CD14-positive monocyte (primary cell): ENCODE data around the gene BUD31. TPM values are rescaled to one million over a fixed set of nuclear protein-coding genes. Genes with fewer than 3 reads are reported as not detected.

Experiments used
- DNase-seq, 3 donors: peaks; one replicate each; pipeline ENCODE4 v3.0.0-alpha.2; 2011 to 2022
- H2AFZ ChIP-seq: 2 replicates; pipeline ENCODE4 v1.6.0; 2012; ENCODE audit warnings: mild to moderate bottlenecking, low read depth, low read length, inconsistent platforms; ENCODE audit not compliant: insufficient read depth, poor library complexity, severe bottlenecking
- H3K27ac ChIP-seq, 2 donors: 1 replicate in 1 of 2; 2 replicates in 1 of 2; pipeline ENCODE4 v1.5.1; 2012 to 2013; ENCODE audit warnings: low read length in 2 of 2, control low read depth in 1 of 2, inconsistent platforms in 1 of 2, low read depth in 1 of 2, mild to moderate bottlenecking in 1 of 2
- H3K27me3 ChIP-seq, 2 donors: one replicate each; pipeline versions ENCODE4 v1.6.0 to v1.6.1; 2011 to 2013; ENCODE audit warnings: low read length in 2 of 2; ENCODE audit not compliant: control insufficient read depth in 2 of 2, insufficient read depth in 2 of 2
- H3K36me3 ChIP-seq, 2 donors: replicated peaks in 1 of 2; 1 replicate in 1 of 2; 2 replicates in 1 of 2; pipeline versions ENCODE4 v1.5.1 to v1.6.1; 2012 to 2013; ENCODE audit warnings: low read length in 2 of 2, control low read depth in 1 of 2, inconsistent platforms in 1 of 2, mild to moderate bottlenecking in 1 of 2; ENCODE audit not compliant: insufficient read depth in 2 of 2, control insufficient read depth in 1 of 2
- H3K4me1 ChIP-seq, 2 donors: 1 replicate in 1 of 2; 2 replicates in 1 of 2; pipeline versions ENCODE4 v1.5.1 to v1.6.1; 2012 to 2013; ENCODE audit warnings: low read length in 2 of 2, control low read depth in 1 of 2, inconsistent platforms in 1 of 2, mild to moderate bottlenecking in 1 of 2, moderate library complexity in 1 of 2; ENCODE audit not compliant: insufficient read depth in 2 of 2, control insufficient read depth in 1 of 2
- H3K4me2 ChIP-seq: replicated peaks from 2 replicates; pipeline ENCODE3; 2012; ENCODE audit warnings: low read length, moderate library complexity, mild to moderate bottlenecking; ENCODE audit not compliant: poor library complexity, severe bottlenecking; ENCODE audit errors: extremely low read depth
- H3K4me3 ChIP-seq, 3 experiments: fragments of 200-600 bp in 1 of 3; sonication (generic) in 1 of 3; replicated peaks in 1 of 3; 1 replicate in 2 of 3; 2 replicates in 1 of 3; pipeline ENCODE4 v1.5.1; 2011 to 2013; ENCODE audit warnings: low read length in 3 of 3, mild to moderate bottlenecking in 3 of 3, control low read depth in 2 of 3, low read depth in 2 of 3, inconsistent platforms in 1 of 3, moderate library complexity in 1 of 3
- H3K79me2 ChIP-seq: 2 replicates; pipeline ENCODE4 v1.6.0; 2012; ENCODE audit warnings: mild to moderate bottlenecking, control low read depth, inconsistent platforms, low read length, moderate library complexity; ENCODE audit not compliant: insufficient read depth
- H3K9ac ChIP-seq: 2 replicates; pipeline ENCODE4 v1.6.0; 2017; ENCODE audit warnings: low read length, mild to moderate bottlenecking; ENCODE audit not compliant: insufficient read depth, poor library complexity, severe bottlenecking
- H3K9me3 ChIP-seq, 2 donors: replicated peaks in 1 of 2; 1 replicate in 1 of 2; 2 replicates in 1 of 2; pipeline versions ENCODE4 v1.5.1 to v1.6.1; 2012 to 2013; ENCODE audit warnings: low read length in 2 of 2, control low read depth in 1 of 2; ENCODE audit not compliant: control insufficient read depth in 1 of 2, insufficient read depth in 1 of 2
- H4K20me1 ChIP-seq: 2 replicates; pipeline ENCODE4 v1.6.0; 2012; ENCODE audit warnings: mild to moderate bottlenecking, low read length, control low read depth, moderate library complexity; ENCODE audit not compliant: insufficient read depth
- H3K27ac Mint-ChIP-seq, 7 donors: one replicate each; pipeline ENCODE4 v1.8.0; 2020; ENCODE audit warnings: mild to moderate bottlenecking in 7 of 7, mixed read lengths in 7 of 7, moderate library complexity in 6 of 7, inconsistent platforms in 2 of 7
- H3K27me3 Mint-ChIP-seq, 3 donors: one replicate each; pipeline ENCODE4 v1.8.0; 2021 to 2022; ENCODE audit warnings: low read depth in 3 of 3, mild to moderate bottlenecking in 3 of 3, mixed read lengths in 3 of 3, moderate library complexity in 3 of 3, inconsistent platforms in 1 of 3
- H3K36me3 Mint-ChIP-seq, 2 donors: one replicate each; pipeline ENCODE4 v1.8.0; 2020; ENCODE audit warnings: mixed read lengths in 2 of 2, inconsistent platforms in 1 of 2, mild to moderate bottlenecking in 1 of 2
- H3K4me1 Mint-ChIP-seq: one replicate; pipeline ENCODE4 v1.8.0; 2020; ENCODE audit warnings: mild to moderate bottlenecking, mixed read lengths
- H3K4me3 Mint-ChIP-seq, 2 donors: one replicate each; pipeline ENCODE4 v1.8.0; 2020; ENCODE audit warnings: mild to moderate bottlenecking in 2 of 2, mixed read lengths in 2 of 2, moderate library complexity in 1 of 2
- H3K9me3 Mint-ChIP-seq, 7 donors: one replicate each; pipeline ENCODE4 v1.8.0; 2020 to 2022; ENCODE audit warnings: mixed read lengths in 7 of 7, mild to moderate bottlenecking in 6 of 7, moderate library complexity in 6 of 7, inconsistent platforms in 2 of 7
- WGBS: methylation state at CpG from one replicate; pipeline ENCODE4 v1.1.5; 2013; ENCODE audit warnings: missing lambda C conversion rate; ENCODE audit not compliant: insufficient coverage; 5-methylcytosine and 5-hydroxymethylcytosine counted together
- intact Hi-C, 2 donors: fragments of 100-400 bp; cut with micrococcal nuclease; formaldehyde crosslinking; loops; one replicate each; pipeline versions ENCODE4 v1.15.0 to v1.15.1; 2023
- polyA plus RNA-seq, 3 donors: library from polyadenylated mRNA; depleted of rRNA in 1 of 3; unstranded in 2 of 3; stranded (reverse) in 1 of 3; fragments of 300-500 nt in 2 of 3; fragments of >200 nt in 1 of 3; fragmentation: Illumina TruSeq in 2 of 3; gene quantifications; 1 replicate in 2 of 3; 2 replicates in 1 of 3; pipeline ENCODE4 v1.2.3, GENCODE V29; 2012 to 2021
- TF ChIP-seq, protein P1 (sequence below): fragments of 200-600 bp; IDR thresholded peaks from one replicate; pipeline ENCODE4 v1.8.0; 2022; ENCODE audit warnings: antibody characterized with exemption, mild to moderate bottlenecking

BUD31 gene
- polyA plus RNA-seq, 3 donors = 34.3 to 256 (median 241) TPM

DNA sequence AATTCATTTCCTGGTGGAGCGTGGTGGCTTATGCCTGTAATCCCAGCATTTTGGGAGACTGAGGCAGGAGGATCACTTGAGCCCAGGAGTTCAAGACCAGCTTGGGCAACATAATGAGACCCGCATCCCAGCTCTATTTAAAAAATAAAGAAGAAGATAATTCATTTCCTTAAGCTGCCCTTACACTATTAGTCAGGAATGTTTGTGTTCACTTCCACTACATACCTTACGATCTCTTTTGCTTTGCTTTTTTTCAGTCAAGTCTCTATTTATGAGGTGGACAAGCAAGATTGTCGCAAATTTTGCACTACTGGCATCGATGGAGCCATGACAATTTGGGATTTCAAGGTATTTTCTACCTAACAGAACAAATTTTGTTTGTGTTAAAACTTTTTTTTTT, 45.5 kb upstream of the BUD31 start:
- H3K9ac ChIP-seq = no peak overlapping the region
- DNase-seq = no peak
- H3K79me2 ChIP-seq = peaks cover 6% of the 10 kb centered on the region
- no peaks in the 10 kb centered on the region for H3K27me3 ChIP-seq
- H3K27ac Mint-ChIP-seq = peak overlapping the region in 2 of 7 donors; percentile 14 to 46
- TF ChIP-seq, protein P1, sequence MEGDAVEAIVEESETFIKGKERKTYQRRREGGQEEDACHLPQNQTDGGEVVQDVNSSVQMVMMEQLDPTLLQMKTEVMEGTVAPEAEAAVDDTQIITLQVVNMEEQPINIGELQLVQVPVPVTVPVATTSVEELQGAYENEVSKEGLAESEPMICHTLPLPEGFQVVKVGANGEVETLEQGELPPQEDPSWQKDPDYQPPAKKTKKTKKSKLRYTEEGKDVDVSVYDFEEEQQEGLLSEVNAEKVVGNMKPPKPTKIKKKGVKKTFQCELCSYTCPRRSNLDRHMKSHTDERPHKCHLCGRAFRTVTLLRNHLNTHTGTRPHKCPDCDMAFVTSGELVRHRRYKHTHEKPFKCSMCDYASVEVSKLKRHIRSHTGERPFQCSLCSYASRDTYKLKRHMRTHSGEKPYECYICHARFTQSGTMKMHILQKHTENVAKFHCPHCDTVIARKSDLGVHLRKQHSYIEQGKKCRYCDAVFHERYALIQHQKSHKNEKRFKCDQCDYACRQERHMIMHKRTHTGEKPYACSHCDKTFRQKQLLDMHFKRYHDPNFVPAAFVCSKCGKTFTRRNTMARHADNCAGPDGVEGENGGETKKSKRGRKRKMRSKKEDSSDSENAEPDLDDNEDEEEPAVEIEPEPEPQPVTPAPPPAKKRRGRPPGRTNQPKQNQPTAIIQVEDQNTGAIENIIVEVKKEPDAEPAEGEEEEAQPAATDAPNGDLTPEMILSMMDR = no peak
- H3K4me3 Mint-ChIP-seq = no peak overlapping the region
- intact Hi-C loops = no loop called here
- H3K9me3 Mint-ChIP-seq = no peaks in the 10 kb centered on the region
- no peak overlapping the region for H3K4me2 ChIP-seq
- no peak overlapping the region for H3K4me3 ChIP-seq
- H2AFZ ChIP-seq = no peak overlapping the region
- no peaks in the 10 kb centered on the region for H3K27me3 Mint-ChIP-seq
- H3K9me3 ChIP-seq = no peaks in the 10 kb centered on the region
- H3K4me1 Mint-ChIP-seq = no peaks in the 10 kb centered on the region
- H4K20me1 ChIP-seq = peaks cover 55% of the 10 kb centered on the region
- H3K36me3 Mint-ChIP-seq = peaks cover 70 to 96% of the 10 kb centered on the region in 2 donors
- H3K27ac ChIP-seq = no peak overlapping the region
- 100% methylated on average over 1 of the region's 5 CpGs for WGBS
- peaks cover 81 to 88% of the 10 kb centered on the region in 2 donors for H3K36me3 ChIP-seq
- H3K4me1 ChIP-seq = no peaks in the 10 kb centered on the region

- no peaks in the 10 kb centered on the region for H3K4me1 Mint-ChIP-seq
- H3K4me2 ChIP-seq = no peak overlapping the region
- H3K27ac ChIP-seq = peak overlapping the region in 1 of 2 donors; percentile 36
- no peak overlapping the region for H3K4me3 ChIP-seq
- intact Hi-C loops = no loop called here
- H3K9me3 Mint-ChIP-seq = no peaks in the 10 kb centered on the region
- H3K27me3 Mint-ChIP-seq = no peaks in the 10 kb centered on the region
- peaks cover 65 to 82% of the 10 kb centered on the region in 2 donors for H3K36me3 ChIP-seq
- H4K20me1 ChIP-seq = peaks cover 49% of the 10 kb centered on the region
- no peak overlapping the region for H3K9ac ChIP-seq
- no peaks in the 10 kb centered on the region for H3K27me3 ChIP-seq
- H3K27ac Mint-ChIP-seq = peak overlapping the region in 3 of 7 donors; percentile 36 to 87 (median 50)
- TF ChIP-seq, protein P1 = peak; percentile 70
- DNase-seq = peak in 2 of 3 donors; percentile 45 to 51
- no peak overlapping the region for H2AFZ ChIP-seq
- H3K36me3 Mint-ChIP-seq = peaks cover 60 to 85% of the 10 kb centered on the region in 2 donors
- H3K4me3 Mint-ChIP-seq = no peak overlapping the region
- peaks cover 6% of the 10 kb centered on the region for H3K79me2 ChIP-seq
- H3K4me1 ChIP-seq = no peaks in the 10 kb centered on the region
- WGBS = 48% methylated on average over 2 of the region's 17 CpGs
- no peaks in the 10 kb centered on the region for H3K9me3 ChIP-seq
These were observed 43.2 kb upstream of the BUD31 start for GRCh38 chr7:99365318-99366141.
